MM.1S (cell line): ENCODE results near the gene BRI3.

Experiments
- DNase-seq: peaks from one replicate; pipeline ENCODE4 v3.0.0-alpha.2; 2015
- H2AFZ ChIP-seq: fragments of 300-600 bp; sonication (generic); 2 replicates; pipeline ENCODE4 v1.6.0; 2016; ENCODE audit warnings: antibody characterized with exemption, low read length
- H3F3A ChIP-seq: fragments of 300-600 bp; sonication (generic); 2 replicates; pipeline ENCODE4 v1.6.1; 2016; ENCODE audit warnings: mild to moderate bottlenecking, antibody characterized with exemption, low read length, moderate library complexity, mixed read lengths; ENCODE audit not compliant: insufficient read depth
- H3K27ac ChIP-seq: fragments of 300-600 bp; sonication (generic); 2 replicates; pipeline ENCODE4 v1.5.1; 2016; ENCODE audit warnings: mild to moderate bottlenecking, low read length
- H3K27me3 ChIP-seq: fragments of 300-600 bp; sonication (generic); replicated peaks from 2 replicates; pipeline ENCODE4 v1.6.0; 2016; ENCODE audit warnings: low read length; ENCODE audit not compliant: insufficient read depth
- H3K36me3 ChIP-seq: fragments of 300-600 bp; sonication (generic); replicated peaks from 2 replicates; pipeline ENCODE4 v1.6.1; 2016; ENCODE audit warnings: mild to moderate bottlenecking, low read length, mixed read lengths; ENCODE audit not compliant: insufficient read depth
- H3K4me1 ChIP-seq: fragments of 300-600 bp; sonication (generic); 2 replicates; pipeline ENCODE4 v1.6.1; 2016; ENCODE audit warnings: low read length, mixed read lengths
- H3K4me2 ChIP-seq: fragments of 300-600 bp; sonication (generic); 2 replicates; pipeline ENCODE4 v1.6.0; 2016; ENCODE audit warnings: low read depth, low read length
- H3K4me3 ChIP-seq: fragments of 300-600 bp; sonication (generic); 2 replicates; pipeline ENCODE4 v1.5.1; 2016; ENCODE audit warnings: low read length, mixed read lengths
- H3K79me2 ChIP-seq: fragments of 300-600 bp; sonication (generic); 2 replicates; pipeline ENCODE4 v1.6.1; 2016; ENCODE audit warnings: mixed run types, low read length, mixed read lengths
- H3K9ac ChIP-seq: fragments of 300-600 bp; sonication (generic); 2 replicates; pipeline ENCODE4 v1.6.1; 2016; ENCODE audit warnings: low read length, mixed read lengths
- H3K9me2 ChIP-seq: fragments of 300-600 bp; sonication (generic); replicated peaks from 2 replicates; pipeline ENCODE4 v1.6.1; 2016; ENCODE audit warnings: mild to moderate bottlenecking, low read length, mixed read lengths; ENCODE audit not compliant: insufficient read depth
- H3K9me3 ChIP-seq: fragments of 300-600 bp; sonication (generic); replicated peaks from 2 replicates; pipeline ENCODE4 v1.6.1; 2016; ENCODE audit warnings: mild to moderate bottlenecking, low read length, mixed read lengths; ENCODE audit not compliant: insufficient read depth
- H4K20me1 ChIP-seq: fragments of 300-600 bp; sonication (generic); 2 replicates; pipeline ENCODE4 v1.6.1; 2016; ENCODE audit warnings: mild to moderate bottlenecking, low read length, moderate library complexity, mixed read lengths; ENCODE audit not compliant: insufficient read depth
- CTCF ChIP-seq: fragments of 300-600 bp; sonication (generic); IDR thresholded peaks from 2 replicates; pipeline ENCODE4 v1.5.1; 2016; ENCODE audit warnings: antibody characterized with exemption, low read length, mixed read lengths
- EZH2 ChIP-seq: fragments of 300-600 bp; sonication (generic); optimal IDR thresholded peaks from 2 replicates; pipeline ENCODE3; 2017; ENCODE audit warnings: low read depth, mild to moderate bottlenecking, antibody characterized with exemption, low read length, mixed read lengths
- EZH2phosphoT487 ChIP-seq: fragments of 300-600 bp; sonication (generic); IDR thresholded peaks from 2 replicates; pipeline ENCODE4 v1.6.1; 2018; ENCODE audit warnings: antibody characterized with exemption, low read length

The BRI3 gene

GRCh38 chr7:98317366-98318040 lies 36.0 kb downstream of the BRI3 start:
- H3F3A ChIP-seq: no peaks in the 10 kb centered on the region
- H4K20me1 ChIP-seq: no peaks in the 10 kb centered on the region
- no peak overlapping the region for H3K9ac ChIP-seq
- no peak overlapping the region for H3K4me2 ChIP-seq
- H3K27ac ChIP-seq: no peak overlapping the region
- no peaks in the 10 kb centered on the region for H3K27me3 ChIP-seq
- no peak for DNase-seq
- TF ChIP-seq EZH2 (no peak), EZH2phosphoT487 (no peak), CTCF (no peak)
- H3K9me3 ChIP-seq: no peaks in the 10 kb centered on the region
- no peak overlapping the region for H2AFZ ChIP-seq
- no peaks in the 10 kb centered on the region for H3K9me2 ChIP-seq
- H3K36me3 ChIP-seq: no peaks in the 10 kb centered on the region
- no peak overlapping the region for H3K4me3 ChIP-seq
- no peaks in the 10 kb centered on the region for H3K4me1 ChIP-seq
- peaks cover 9% of the 10 kb centered on the region for H3K79me2 ChIP-seq

- no peaks in the 10 kb centered on the region for H3K36me3 ChIP-seq
- H3F3A ChIP-seq: no peaks in the 10 kb centered on the region
- no peaks in the 10 kb centered on the region for H3K4me1 ChIP-seq
Measured at GRCh38 chr7:98319176-98319575, 37.7 kb downstream of the BRI3 start.

GRCh38 chr7:98321301-98321700 lies 39.8 kb downstream of the BRI3 start:
- Histone ChIP-seq H3K9ac (no peak overlapping the region), H3K4me2 (no peak overlapping the region), H4K20me1 (no peaks in the 10 kb centered on the region), H2AFZ (no peak overlapping the region), H3K4me3 (no peak overlapping the region), H3K27ac (no peak overlapping the region), H3K79me2 (peaks cover 30% of the 10 kb centered on the region), H3K9me2 (no peaks in the 10 kb centered on the region), H3F3A (no peaks in the 10 kb centered on the region), H3K4me1 (no peaks in the 10 kb centered on the region), H3K9me3 (no peaks in the 10 kb centered on the region), H3K27me3 (no peaks in the 10 kb centered on the region), H3K36me3 (no peaks in the 10 kb centered on the region)
- no peak for DNase-seq
- no peak for TF ChIP-seq EZH2
- no peak for TF ChIP-seq CTCF
- TF ChIP-seq EZH2phosphoT487: no peak

More at GRCh38 chr7:98319176-98319575, 37.7 kb downstream of the BRI3 start:
- H3K9me2 ChIP-seq: no peaks in the 10 kb centered on the region
- no peaks in the 10 kb centered on the region for H3K9me3 ChIP-seq
- no peak overlapping the region for H2AFZ ChIP-seq
- H4K20me1 ChIP-seq: no peaks in the 10 kb centered on the region
- no peak for TF ChIP-seq CTCF
- H3K27me3 ChIP-seq: no peaks in the 10 kb centered on the region
- no peak overlapping the region for H3K4me3 ChIP-seq
- H3K4me2 ChIP-seq: no peak overlapping the region
- no peak for DNase-seq
- peaks cover 18% of the 10 kb centered on the region for H3K79me2 ChIP-seq
- H3K9ac ChIP-seq: no peak overlapping the region
- no peak overlapping the region for H3K27ac ChIP-seq
